HuH-7 (cell line): ENCODE measurements around the gene CYTH3.

Source experiments
- DNase-seq: peaks from one replicate; pipeline ENCODE4 v3.0.0; 2011; ENCODE audit warnings: low spot score

The CYTH3 gene

DNA sequence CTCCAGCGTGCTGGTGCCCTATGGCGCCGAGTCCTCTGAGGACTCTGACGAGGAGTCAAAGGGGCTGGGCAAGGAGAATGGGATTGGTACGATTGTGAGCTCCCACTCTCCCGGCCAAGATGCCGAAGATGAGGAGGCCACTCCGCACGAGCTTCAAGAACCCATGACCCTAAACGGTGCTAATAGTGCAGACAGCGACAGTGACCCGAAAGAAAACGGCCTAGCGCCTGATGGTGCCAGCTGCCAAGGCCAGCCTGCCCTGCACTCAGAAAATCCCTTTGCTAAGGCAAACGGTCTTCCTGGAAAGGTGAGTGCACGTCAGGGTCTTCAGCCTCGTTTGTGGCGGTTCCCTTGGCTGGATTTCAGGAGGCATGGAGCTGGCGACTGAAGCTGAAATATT is 122.4 kb downstream of the CYTH3 start:
- no peak for DNase-seq

DNA sequence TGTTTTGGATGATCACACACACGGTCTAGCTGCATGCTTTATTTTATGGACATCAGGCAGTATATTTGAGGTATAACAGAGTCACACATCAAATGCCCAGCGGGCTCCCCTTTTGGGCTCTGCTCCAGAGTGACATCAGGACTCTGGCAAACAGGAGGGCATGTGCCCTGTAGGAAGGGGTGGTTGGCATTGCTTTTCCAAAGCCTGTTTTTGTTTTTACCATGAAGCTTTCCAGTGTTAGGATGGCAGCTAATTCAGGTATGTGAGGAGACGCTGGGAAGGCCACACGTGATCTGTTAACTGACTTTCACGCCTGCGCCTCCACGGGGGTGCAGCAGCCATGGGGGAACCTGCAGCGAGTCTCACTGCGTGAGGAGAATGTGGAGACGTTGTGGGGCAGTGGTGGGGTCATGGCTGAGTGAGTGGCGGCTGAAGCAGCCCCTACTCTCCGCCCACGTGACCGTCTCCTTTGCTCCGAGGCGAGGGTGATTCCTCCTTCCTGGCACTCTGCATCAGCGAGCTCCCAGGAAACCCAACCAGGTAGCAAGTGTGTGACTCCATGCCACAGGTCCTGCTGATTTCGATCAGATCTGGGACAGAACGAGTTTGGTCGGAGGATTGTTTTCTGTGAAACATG is 123.6 kb downstream of the CYTH3 start:
- no peak for DNase-seq

- DNase-seq = no peak
Observed at GRCh38 chr7:6147627-6148026, 124.8 kb downstream of the CYTH3 start.

GRCh38 chr7:6146666-6147065 is 125.8 kb downstream of the CYTH3 start:
- DNase-seq = no peak

- no peak for DNase-seq
Observed at GRCh38 chr7:6143997-6144396, 128.4 kb downstream of the CYTH3 start.

GRCh38 chr7:6142871-6143380 is 129.5 kb downstream of the CYTH3 start:
- no peak for DNase-seq

DNA sequence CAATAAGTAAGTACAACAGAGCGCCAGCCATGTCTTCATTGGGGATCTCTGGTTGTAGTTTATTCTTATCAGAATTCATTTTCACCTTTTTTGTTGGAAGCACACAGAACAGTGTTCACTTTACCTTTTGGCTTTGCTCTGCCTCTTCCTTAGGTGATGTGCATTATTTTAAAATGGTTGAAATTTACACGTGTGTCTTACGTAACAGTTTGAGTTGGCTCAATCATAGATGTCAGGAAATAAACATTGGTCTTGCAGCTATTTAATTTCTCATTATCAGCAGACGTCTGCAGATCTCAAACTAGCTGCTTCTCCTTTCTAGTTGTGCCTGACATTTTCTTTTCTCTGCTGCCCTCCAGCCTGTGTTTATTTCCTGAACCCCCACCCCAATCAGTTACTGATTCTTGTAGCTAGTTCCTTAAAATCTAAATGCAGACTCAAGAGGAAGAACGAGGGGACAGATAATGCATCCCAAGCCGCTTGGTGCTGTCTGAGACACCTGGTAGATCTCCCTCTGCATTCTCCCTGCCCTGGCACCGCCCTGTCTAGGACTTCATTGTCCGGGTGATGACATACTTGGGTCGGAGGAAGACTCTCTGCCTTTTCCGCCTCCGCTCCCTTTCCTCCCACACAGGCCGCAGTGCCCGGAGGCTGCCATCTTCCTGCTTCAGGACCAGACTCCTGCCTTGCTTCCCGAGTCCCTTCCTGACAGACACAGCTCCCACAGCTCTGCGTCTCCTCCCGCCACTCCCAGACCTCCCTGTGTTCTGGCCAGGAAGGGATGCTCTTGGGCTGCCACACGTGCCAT is 133.0 kb downstream of the CYTH3 start:
- no peak for DNase-seq

DNA sequence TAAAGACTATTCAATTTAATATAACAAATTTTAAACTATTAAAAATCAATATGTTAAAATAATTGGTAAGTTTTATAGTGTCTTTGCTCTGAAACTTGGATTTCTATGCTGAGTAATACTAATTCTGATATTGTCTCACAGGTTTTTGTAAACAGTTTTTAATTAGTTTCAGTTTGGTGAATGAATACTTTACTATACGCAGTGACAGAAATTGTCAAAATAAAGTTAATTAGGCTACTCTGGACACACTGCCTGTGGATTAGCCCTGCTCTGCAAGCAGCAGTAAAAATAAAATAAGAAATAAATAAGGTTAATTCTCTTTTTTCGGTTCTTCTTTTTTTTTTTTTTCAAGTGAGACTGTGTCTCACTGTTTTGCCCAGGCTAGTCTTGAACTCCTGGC is 135.9 kb downstream of the CYTH3 start:
- no peak for DNase-seq

- no peak for DNase-seq
Observed at GRCh38 chr7:6133249-6133648, 139.2 kb downstream of the CYTH3 start.

DNA sequence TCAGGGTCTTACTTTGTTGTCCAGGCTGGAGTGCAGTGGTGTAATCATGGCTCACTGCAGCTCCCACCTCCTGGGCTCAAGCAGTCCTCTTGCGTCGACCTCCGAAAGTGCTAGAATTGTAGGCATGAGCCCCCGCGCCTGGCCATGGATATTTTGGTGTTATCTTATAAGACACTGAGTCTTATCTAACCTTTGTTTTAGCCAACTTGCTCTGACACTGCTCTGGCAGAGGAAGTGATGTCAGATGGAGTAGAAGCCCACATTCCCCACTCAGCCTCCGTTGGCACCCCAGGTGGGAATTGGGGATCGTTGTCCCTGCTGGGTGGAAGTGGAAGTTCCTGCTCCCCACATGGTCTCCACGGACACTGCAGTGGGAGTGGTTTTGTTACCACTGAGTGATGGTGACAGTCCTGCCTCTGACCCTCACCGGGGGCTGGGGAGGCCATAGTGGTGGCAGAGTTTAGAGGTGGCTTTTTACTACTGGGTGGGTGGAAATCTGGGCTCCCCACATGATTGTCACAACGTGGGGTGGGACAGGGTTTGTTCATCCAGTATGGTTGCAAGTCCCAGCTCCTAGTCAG is 142.3 kb downstream of the CYTH3 start:
- no peak for DNase-seq

DNA sequence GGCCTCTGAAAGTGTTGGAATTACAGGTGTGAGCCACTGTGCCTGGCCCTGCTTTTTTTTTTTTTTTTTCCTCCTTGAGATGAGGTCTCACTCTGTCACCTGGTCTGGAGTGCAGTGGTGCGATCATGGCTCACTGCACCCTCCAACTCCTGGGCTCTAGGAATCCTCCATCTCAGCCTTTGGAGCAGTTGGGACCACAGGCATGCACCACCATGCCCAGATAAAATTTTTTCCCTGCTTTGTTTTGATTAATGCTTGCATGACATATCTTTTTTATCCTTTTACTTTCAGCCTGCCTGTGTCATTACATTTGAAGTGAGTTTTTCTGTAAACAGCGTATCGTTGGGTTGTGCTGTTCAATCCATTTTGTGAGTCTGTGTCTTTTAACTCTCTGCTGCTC is 144.2 kb downstream of the CYTH3 start:
- DNase-seq = no peak

DNA sequence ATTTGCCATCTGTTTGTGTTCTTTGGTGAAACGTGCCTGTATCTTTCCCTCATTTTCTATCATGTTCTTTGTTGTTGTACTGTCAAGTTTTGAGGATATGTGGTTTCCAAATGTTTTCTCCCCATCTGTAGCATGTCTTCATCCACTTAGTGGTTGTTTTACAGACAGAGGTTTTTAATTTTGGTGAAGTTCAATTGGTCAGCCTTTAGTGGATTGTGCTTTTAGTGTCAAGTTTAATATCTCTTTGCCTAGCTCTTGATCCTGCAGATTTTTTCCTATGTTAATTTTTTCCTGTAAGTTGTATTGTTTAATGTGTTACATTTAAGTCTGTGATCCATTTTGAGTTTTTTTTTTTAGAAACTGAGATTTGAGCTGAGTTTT is 145.3 kb downstream of the CYTH3 start:
- no peak for DNase-seq

- no peak for DNase-seq
Observed at GRCh38 chr7:6123843-6124242, 148.6 kb downstream of the CYTH3 start.

GRCh38 chr7:6121141-6121540 is 151.3 kb downstream of the CYTH3 start:
- DNase-seq = no peak

DNA sequence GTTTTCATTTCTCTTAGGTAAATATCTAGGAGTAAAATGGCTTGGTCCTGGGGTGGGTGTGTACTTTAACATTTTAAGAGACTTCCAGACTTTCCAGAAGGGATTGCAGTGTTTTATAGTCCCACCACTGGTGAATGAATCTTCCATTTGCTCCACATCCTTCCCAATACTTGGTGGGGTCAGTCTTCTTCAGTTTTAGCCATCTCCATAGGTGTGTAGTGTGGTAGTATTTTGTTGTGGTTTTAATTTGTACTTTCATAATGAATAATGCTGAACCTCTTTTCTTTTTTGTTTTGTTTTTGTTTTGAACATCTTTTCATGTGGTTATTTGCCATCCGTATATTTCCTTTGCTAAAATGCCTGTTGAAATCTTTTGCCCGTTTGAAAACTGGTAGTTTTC is 154.9 kb downstream of the CYTH3 start:
- DNase-seq = no peak

DNA sequence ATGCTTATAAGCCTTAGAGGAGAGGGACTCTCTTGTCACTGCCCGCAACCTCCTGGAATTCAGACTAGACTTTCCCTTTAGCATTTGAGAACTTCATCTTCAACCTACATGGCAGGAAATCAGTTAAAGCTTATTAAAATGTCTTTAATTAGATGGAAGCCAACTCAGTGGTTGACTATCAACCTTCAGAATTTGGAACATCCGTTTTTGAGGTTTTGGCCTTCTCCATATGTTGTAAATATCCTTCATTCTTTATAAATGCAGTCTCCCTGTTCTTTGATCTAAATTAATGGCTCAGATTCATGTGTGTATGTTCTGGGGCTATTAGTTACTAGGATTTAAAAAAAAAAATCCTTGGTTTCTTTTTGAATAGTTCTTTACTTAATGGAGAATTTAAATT is 156.2 kb downstream of the CYTH3 start:
- DNase-seq = no peak
